HepG2 (cell line): ENCODE data around the gene MUC6.

ENCODE experiments used
- CTCF ChIP-seq: sonication (generic); formaldehyde crosslinking; IDR thresholded peaks from 2 replicates; pipeline ENCODE4 v1.5.0; 2020; ENCODE audit warnings: mild to moderate bottlenecking, missing genetic modification reagents, moderate library complexity
- EZH2 ChIP-seq: conservative IDR thresholded peaks from 2 replicates; pipeline ENCODE4 v1.6.1; 2012; ENCODE audit warnings: mild to moderate bottlenecking, low read depth, low read length, moderate library complexity
- MTA3 ChIP-seq: sonication (generic); formaldehyde crosslinking; IDR thresholded peaks from 2 replicates; pipeline ENCODE4 v1.4.0; 2020; ENCODE audit warnings: missing genetic modification reagents
- MXI1 ChIP-seq: IDR thresholded peaks from 3 replicates; pipeline ENCODE4 v1.6.1; 2012; ENCODE audit warnings: low read depth, low read length, inconsistent platforms, borderline replicate concordance
- POLR2A ChIP-seq, 2 experiments: IDR thresholded peaks; 2 replicates each; pipeline ENCODE4 v1.6.1; 2011; ENCODE audit warnings: low read depth in 2 of 2, low read length in 2 of 2, mild to moderate bottlenecking in 1 of 2, moderate library complexity in 1 of 2; ENCODE audit not compliant: insufficient read depth in 1 of 2
- SRY ChIP-seq: sonication (generic); formaldehyde crosslinking; IDR thresholded peaks from 2 replicates; pipeline ENCODE4 v1.8.0; 2022; ENCODE audit warnings: mild to moderate bottlenecking, missing genetic modification reagents
- ZNF121 ChIP-seq: sonication (generic); formaldehyde crosslinking; IDR thresholded peaks from 2 replicates; pipeline ENCODE4 v1.5.0; 2020; ENCODE audit warnings: mild to moderate bottlenecking, missing genetic modification reagents
- ZNF670 ChIP-seq: sonication (generic); formaldehyde crosslinking; IDR thresholded peaks from 2 replicates; pipeline ENCODE4 v1.8.0; 2022; ENCODE audit warnings: mild to moderate bottlenecking, missing genetic modification reagents, borderline replicate concordance

DNA sequence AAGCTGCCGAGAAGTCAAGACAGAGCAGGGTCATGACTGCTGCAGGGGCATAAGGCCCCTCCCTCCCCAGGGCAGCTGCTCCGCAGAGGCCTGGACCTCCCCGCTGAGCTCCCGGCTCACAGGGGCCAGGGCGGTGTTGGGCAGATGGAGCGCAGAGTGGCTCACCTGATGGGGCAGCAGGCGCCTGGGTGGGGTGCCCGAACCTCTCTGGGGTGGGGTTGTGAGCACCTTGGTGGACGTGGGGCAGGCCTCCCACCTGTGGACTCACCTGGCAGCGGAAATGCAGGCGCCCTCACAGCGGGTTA lies 22.9 kb downstream of the MUC6 start:
- TF ChIP-seq CTCF (no peak), ZNF670 (CRISPR knock-in tag) (no peak), SRY (CRISPR knock-in tag) (no peak), ZNF121 (no peak), MTA3 (no peak), MXI1 (no peak), EZH2 (no peak), POLR2A (IDR thresholded peaks at IDR 0.05; ENCODE audit: insufficient read depth in 1 of 2, low read depth in 2 of 2, low read length in 2 of 2) (no peak)
